Brain microvascular endothelial cell (primary cell): ENCODE measurements around the gene SRCIN1.

Experiments used
- DNase-seq: peaks from one replicate; pipeline ENCODE4 v3.0.0-alpha.2; 2020
- H3K27ac ChIP-seq: fragments of 250-450 bp; sonication (Bioruptor Pico); 2 replicates; pipeline ENCODE4 v1.5.1; 2020; ENCODE audit warnings: mild to moderate bottlenecking, moderate library complexity
- H3K27me3 ChIP-seq: fragments of 250-450 bp; sonication (Bioruptor Pico); replicated peaks from 2 replicates; pipeline ENCODE4 v1.5.1; 2020; ENCODE audit warnings: mild to moderate bottlenecking
- H3K36me3 ChIP-seq: fragments of 250-450 bp; sonication (Bioruptor Pico); replicated peaks from 2 replicates; pipeline ENCODE4 v1.5.1; 2020; ENCODE audit warnings: mild to moderate bottlenecking
- H3K4me3 ChIP-seq: 2 replicates; pipeline ENCODE4 v1.5.1; 2011; ENCODE audit warnings: low read depth, mild to moderate bottlenecking, control low read depth, low read length, moderate library complexity
- CTCF ChIP-seq: IDR thresholded peaks from 2 replicates; pipeline ENCODE4 v1.5.1; 2011; ENCODE audit warnings: low read depth, mild to moderate bottlenecking, moderate library complexity, low read length, control low read depth, inconsistent platforms; ENCODE audit errors: missing control alignments
- in situ Hi-C: cut with HindIII; loops from 2 replicates; pipeline ENCODE4 v1.10.0; 2017; ENCODE audit warnings: low sequenced_read_pairs, low pct_ligation_motif_present

SRCIN1 gene

GRCh38 chr17:38539386-38539785 is 66.4 kb downstream of the SRCIN1 start:
- TF ChIP-seq CTCF: no peak
- in situ Hi-C loops: no loop called here

GRCh38 chr17:38538906-38539305 is 66.8 kb downstream of the SRCIN1 start:
- Histone ChIP-seq H3K36me3 (no peaks in the 10 kb centered on the region), H3K27me3 (no peaks in the 10 kb centered on the region), H3K4me3 (no peak overlapping the region), H3K27ac (no peak overlapping the region)
- in situ Hi-C loops: no loop called here
- no peak for TF ChIP-seq CTCF
- DNase-seq: no peak

More at GRCh38 chr17:38539386-38539785, 66.4 kb downstream of the SRCIN1 start:
- DNase-seq: no peak
- Histone ChIP-seq H3K27ac (no peak overlapping the region), H3K27me3 (no peaks in the 10 kb centered on the region), H3K4me3 (no peak overlapping the region), H3K36me3 (no peaks in the 10 kb centered on the region)

GRCh38 chr17:38536661-38537060 is 69.1 kb downstream of the SRCIN1 start:
- H3K27me3 ChIP-seq: no peaks in the 10 kb centered on the region
- no peaks in the 10 kb centered on the region for H3K36me3 ChIP-seq
- no peak for TF ChIP-seq CTCF
- H3K4me3 ChIP-seq: no peak overlapping the region
- DNase-seq: no peak
- in situ Hi-C loops: no loop called here
- no peak overlapping the region for H3K27ac ChIP-seq

GRCh38 chr17:38535886-38536285 is 69.9 kb downstream of the SRCIN1 start:
- no peak for DNase-seq
- no peak overlapping the region for H3K27ac ChIP-seq
- H3K27me3 ChIP-seq: no peaks in the 10 kb centered on the region
- no peak for TF ChIP-seq CTCF
- no peaks in the 10 kb centered on the region for H3K36me3 ChIP-seq
- in situ Hi-C loops: no loop called here
- no peak overlapping the region for H3K4me3 ChIP-seq

- Histone ChIP-seq H3K27ac (no peak overlapping the region), H3K36me3 (no peaks in the 10 kb centered on the region), H3K4me3 (no peak overlapping the region), H3K27me3 (peaks cover 1% of the 10 kb centered on the region)
- TF ChIP-seq CTCF: no peak
- DNase-seq: no peak
- in situ Hi-C loops: no loop called here
These were observed 71.3 kb downstream of the SRCIN1 start for GRCh38 chr17:38534498-38534885.

GRCh38 chr17:38533866-38534497 is 71.8 kb downstream of the SRCIN1 start:
- in situ Hi-C loops: no loop called here
- no peak for TF ChIP-seq CTCF
- DNase-seq: no peak
- H3K27me3 ChIP-seq: peaks cover 1% of the 10 kb centered on the region
- H3K27ac ChIP-seq: no peak overlapping the region
- H3K36me3 ChIP-seq: no peaks in the 10 kb centered on the region
- H3K4me3 ChIP-seq: no peak overlapping the region
